Lower leg skin (tissue), 4 donors: Measurements from ENCODE around the gene PHRF1. TPM values are rescaled to one million over a fixed set of nuclear protein-coding genes. Genes with fewer than 3 reads are reported as not detected.

Source experiments
- DNase-seq, 2 donors: peaks; one replicate each; pipeline ENCODE4 v3.0.0-alpha.2; 2019; ENCODE audit warnings: low spot score in 2 of 2
- H3K4me3 ChIP-seq: fragments of 200-600 bp; sonication (generic); 2 replicates; pipeline ENCODE4 v1.5.1; 2017; ENCODE audit warnings: mild to moderate bottlenecking, low read depth; ENCODE audit not compliant: poor library complexity, severe bottlenecking
- CTCF ChIP-seq, 3 donors: fragments of 450-650 bp; IDR thresholded peaks; one replicate each; pipeline ENCODE4 v1.5.1; 2016; ENCODE audit warnings: antibody characterized with exemption in 3 of 3, mild to moderate bottlenecking in 3 of 3, moderate library complexity in 2 of 3
- POLR2A ChIP-seq, 2 donors: fragments of 450-650 bp; IDR thresholded peaks; one replicate each; pipeline ENCODE4 v1.6.1; 2016 to 2017; ENCODE audit warnings: antibody characterized with exemption in 2 of 2, mild to moderate bottlenecking in 1 of 2, moderate library complexity in 1 of 2
- WGBS, 2 donors: methylation state at CpG; one replicate each; pipeline ENCODE4 v1.1.5; 2018; 5-methylcytosine and 5-hydroxymethylcytosine counted together
- intact Hi-C: fragments of 100-400 bp; cut with DNase I; formaldehyde crosslinking; loops from one replicate; pipeline ENCODE4 v1.15.0; 2023; ENCODE audit warnings: low total_unique reads
- total RNA-seq, 4 donors: library from RNA; depleted of rRNA; stranded (reverse); fragments of >200 nt; gene quantifications; one replicate each; pipeline ENCODE4 v1.1.0, GENCODE V29; 2016

The PHRF1 gene
- total RNA-seq, 4 donors from 2014 or later = 30.0 to 55.2 (median 31.5) TPM

GRCh38 chr11:534396-535209, 41.7 kb upstream of the PHRF1 start:
- no peak for TF ChIP-seq CTCF (IDR thresholded peaks at IDR 0.05)
- TF ChIP-seq POLR2A (IDR thresholded peaks at IDR 0.05) = no peak
- peak overlapping the region; percentile 43 for H3K4me3 ChIP-seq
- WGBS, 2 donors = 6 to 10% methylated on average over 42 to 47 of the region's 66 CpGs
- intact Hi-C loops = no loop called here
- peak; percentile 82 to 95 for DNase-seq

- TF ChIP-seq CTCF (IDR thresholded peaks at IDR 0.05) (no peak), POLR2A (IDR thresholded peaks at IDR 0.05) (no peak)
- H3K4me3 ChIP-seq = peak overlapping the region; percentile 43
- DNase-seq = no peak
- intact Hi-C loops = no loop called here
- WGBS, 2 donors = 7% methylated on average over 6 of the region's 56 CpGs; no CpG with 5 or more reads in 1 of the 2 donors
Observed at GRCh38 chr11:535210-535518, 41.1 kb upstream of the PHRF1 start.

DNA sequence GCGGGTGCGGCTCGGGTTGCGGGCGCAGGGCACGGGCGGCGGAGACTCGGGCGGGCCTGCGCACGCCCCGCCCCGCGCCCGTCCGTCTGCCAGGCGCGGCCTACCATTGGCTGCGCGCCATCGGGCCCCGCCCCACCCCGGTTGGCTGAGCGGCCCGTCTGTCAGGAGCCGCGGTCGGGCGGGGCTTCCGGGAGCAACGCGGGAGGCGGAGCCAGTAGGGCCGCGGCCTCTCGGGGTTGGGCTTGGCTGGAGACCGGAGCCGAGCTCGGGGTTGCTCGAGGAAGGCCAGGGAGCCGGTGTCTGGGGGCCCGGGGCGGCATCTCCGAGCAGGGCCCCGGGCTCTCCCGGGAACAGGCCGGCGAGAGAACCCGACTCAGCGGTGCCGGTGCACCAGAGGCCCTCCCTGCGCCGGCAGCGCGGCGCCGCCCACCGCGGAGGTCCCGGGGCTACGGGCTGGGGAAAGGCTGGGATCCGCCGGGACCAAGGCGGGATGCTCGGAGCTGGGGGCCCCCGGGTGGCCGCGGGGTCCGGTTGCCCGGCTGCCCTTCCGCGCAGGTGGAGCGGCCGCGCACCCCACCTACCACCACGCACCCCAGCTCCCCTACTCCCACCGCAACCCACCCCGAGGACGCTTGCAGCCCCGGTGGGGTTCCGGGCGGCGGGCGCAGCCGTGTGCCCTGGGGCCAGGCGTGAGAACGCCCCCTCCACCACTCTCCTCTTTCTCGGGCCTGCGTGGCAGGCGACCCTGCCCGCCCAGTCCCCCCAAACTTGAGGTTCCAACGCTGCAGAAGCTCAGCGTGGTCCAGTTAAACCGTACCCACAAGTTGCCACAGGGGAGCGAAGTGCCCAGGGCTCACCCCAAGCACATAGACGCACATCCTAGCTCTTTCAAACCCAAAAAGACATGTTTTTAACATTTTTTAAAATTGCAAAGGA, 40.5 kb upstream of the PHRF1 start, which contains the start of gene HRAS:
HRAS (minus strand) TSS at position 58 of the 936 bp plus-strand sequence.
- intact Hi-C loops = no loop called here
- peak; percentile 91 to 99 for DNase-seq
- TF ChIP-seq POLR2A (IDR thresholded peaks at IDR 0.05) (no peak), CTCF (IDR thresholded peaks at IDR 0.05) (no peak)
- H3K4me3 ChIP-seq = peak within 1 kb of the TSS; percentile 43
- WGBS, 2 donors = 3 to 4% methylated on average over 27 to 58 of the region's 97 CpGs

- intact Hi-C loops = no loop called here
- no peak within 1 kb of the TSS for H3K4me3 ChIP-seq
- peak; percentile 74 to 95 for DNase-seq
- TF ChIP-seq POLR2A (IDR thresholded peaks at IDR 0.05) (no peak), CTCF (IDR thresholded peaks at IDR 0.05) (no peak)
- WGBS, 2 donors = 2 to 9% methylated on average over 39 to 82 of the region's 93 CpGs
Observed at GRCh38 chr11:536841-537621, 39.2 kb upstream of the PHRF1 start, which contains the start of gene LRRC56. TSS of gene LRRC56 (plus strand) at chr11:537527. CDS start at chr11:540685, 3,158 bp downstream.
